Loucy (cell line): ENCODE data around the gene HUWE1.
A peak's percentile ranks its signal among the peaks of the same experiment; 100 is the strongest.

Source experiments
- H2AFZ ChIP-seq: fragments of 200-600 bp; sonication (generic); 2 replicates; pipeline ENCODE4 v1.6.0; 2016; ENCODE audit warnings: antibody characterized with exemption, mild to moderate bottlenecking, low read length, moderate library complexity
- H3F3A ChIP-seq: fragments of 200-600 bp; 2 replicates; pipeline ENCODE4 v1.6.0; 2016; ENCODE audit warnings: antibody characterized with exemption, low read depth, mild to moderate bottlenecking
- H3K27me3 ChIP-seq: fragments of 200-600 bp; sonication (generic); 2 replicates; pipeline ENCODE4 v1.6.1; 2014; ENCODE audit warnings: low read length, mild to moderate bottlenecking; ENCODE audit not compliant: insufficient read depth, poor library complexity, severe bottlenecking
- H3K36me3 ChIP-seq: fragments of 200-600 bp; sonication (generic); 2 replicates; pipeline ENCODE4 v1.6.1; 2016; ENCODE audit warnings: low read length; ENCODE audit not compliant: insufficient read depth
- H3K4me1 ChIP-seq: fragments of 200-600 bp; sonication (generic); 2 replicates; pipeline ENCODE4 v1.5.1; 2014; ENCODE audit warnings: low read length, mild to moderate bottlenecking; ENCODE audit not compliant: insufficient read depth, poor library complexity, severe bottlenecking
- H3K4me2 ChIP-seq: fragments of 200-600 bp; sonication (generic); 2 replicates; pipeline ENCODE4 v1.6.0; 2014; ENCODE audit warnings: antibody characterized with exemption, low read length, low read depth, mild to moderate bottlenecking; ENCODE audit not compliant: poor library complexity, severe bottlenecking
- H3K4me3 ChIP-seq: fragments of 200-600 bp; sonication (generic); 2 replicates; pipeline ENCODE4 v1.5.1; 2014; ENCODE audit warnings: low read length, mild to moderate bottlenecking, mixed read lengths; ENCODE audit not compliant: poor library complexity, severe bottlenecking
- H3K79me2 ChIP-seq: fragments of 200-600 bp; sonication (generic); 2 replicates; pipeline ENCODE4 v1.6.1; 2014; ENCODE audit warnings: low read length; ENCODE audit not compliant: insufficient read depth
- H3K9ac ChIP-seq: fragments of 200-600 bp; sonication (generic); 2 replicates; pipeline ENCODE4 v1.6.0; 2014; ENCODE audit warnings: mild to moderate bottlenecking, low read depth, low read length, moderate library complexity; ENCODE audit not compliant: poor library complexity, severe bottlenecking
- H3K9me2 ChIP-seq: fragments of 200-600 bp; sonication (generic); replicated peaks from 2 replicates; pipeline ENCODE4 v1.6.1; 2016; ENCODE audit warnings: low read depth, low read length, mixed read lengths
- H3K9me3 ChIP-seq: fragments of 200-600 bp; sonication (generic); 2 replicates; pipeline ENCODE4 v1.6.1; 2014; ENCODE audit warnings: mild to moderate bottlenecking, antibody characterized with exemption, low read length, low read depth; ENCODE audit not compliant: insufficient read depth
- H4K20me1 ChIP-seq: fragments of 200-600 bp; sonication (generic); 2 replicates; pipeline ENCODE4 v1.6.0; 2014; ENCODE audit warnings: antibody characterized with exemption, low read length, mild to moderate bottlenecking; ENCODE audit not compliant: insufficient read depth, poor library complexity, severe bottlenecking
- CTCF ChIP-seq: fragments of 200-600 bp; sonication (generic); conservative IDR thresholded peaks from 2 replicates; pipeline ENCODE4 v1.5.1; 2014; ENCODE audit warnings: mild to moderate bottlenecking, antibody characterized with exemption, low read length
- EZH2phosphoT487 ChIP-seq: fragments of 200-600 bp; IDR thresholded peaks from 2 replicates; pipeline ENCODE4 v1.6.1; 2018; ENCODE audit warnings: antibody characterized with exemption, mild to moderate bottlenecking, moderate library complexity, borderline replicate concordance

Gene HUWE1

GRCh38 chrX:53686151-53686885 is at the start of gene HUWE1:
HUWE1 (minus strand) TSS chrX:53686719; CDS start chrX:53654107, 32,612 bp downstream.
- Histone ChIP-seq H4K20me1 (peaks cover 21% of the 10 kb centered on the region), H3K79me2 (peaks cover 40% of the 10 kb centered on the region), H3F3A (no peaks in the 10 kb centered on the region), H3K9me2 (no peaks in the 10 kb centered on the region), H3K36me3 (no peaks in the 10 kb centered on the region; the same call in 1 of the 2 replicates), H3K4me1 (peaks cover 14% of the 10 kb centered on the region), H2AFZ (peak within 1 kb of the TSS; percentile 92), H3K4me3 (peak within 1 kb of the TSS; percentile 85), H3K27me3 (no peaks in the 10 kb centered on the region), H3K4me2 (peak within 1 kb of the TSS; percentile 77), H3K9me3 (no peaks in the 10 kb centered on the region), H3K9ac (peak within 1 kb of the TSS; percentile 75)
- no peak for TF ChIP-seq CTCF
- TF ChIP-seq EZH2phosphoT487: no peak

DNA sequence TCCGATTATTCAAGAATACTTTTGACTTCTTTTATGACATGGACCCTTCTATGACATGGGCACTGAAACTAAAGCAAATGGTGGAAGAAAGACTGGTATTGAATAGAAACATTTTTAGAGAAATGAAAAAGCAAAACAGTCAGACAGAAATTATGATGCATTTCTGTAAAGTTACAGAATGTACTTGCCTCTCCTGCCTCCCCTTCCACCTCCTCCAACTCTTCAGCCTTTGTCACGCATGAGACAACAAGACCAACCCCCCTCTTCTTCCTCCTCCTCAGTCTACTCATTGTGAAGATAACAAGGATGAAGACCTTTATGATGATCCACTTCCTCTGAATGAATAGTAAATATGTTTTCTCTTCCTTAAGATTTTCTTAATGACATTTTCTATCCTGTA is 46.3 kb upstream of the HUWE1 start:
- H3F3A ChIP-seq: no peaks in the 10 kb centered on the region
- no peaks in the 10 kb centered on the region for H3K27me3 ChIP-seq
- no peak overlapping the region for H3K4me3 ChIP-seq
- no peaks in the 10 kb centered on the region for H3K9me2 ChIP-seq
- no peaks in the 10 kb centered on the region for H4K20me1 ChIP-seq
- no peak overlapping the region for H3K9ac ChIP-seq
- H3K79me2 ChIP-seq: no peaks in the 10 kb centered on the region
- TF ChIP-seq EZH2phosphoT487 (no peak), CTCF (no peak)
- H3K36me3 ChIP-seq: no peaks in the 10 kb centered on the region
- H2AFZ ChIP-seq: no peak overlapping the region
- no peaks in the 10 kb centered on the region for H3K4me1 ChIP-seq
- H3K4me2 ChIP-seq: no peak overlapping the region
- H3K9me3 ChIP-seq: no peaks in the 10 kb centered on the region

GRCh38 chrX:53729751-53730150 is 43.2 kb upstream of the HUWE1 start:
- Histone ChIP-seq H3K4me3 (no peak overlapping the region), H3K9me3 (no peaks in the 10 kb centered on the region), H3K9ac (no peak overlapping the region), H3K79me2 (no peaks in the 10 kb centered on the region), H3K4me1 (no peaks in the 10 kb centered on the region), H3F3A (no peaks in the 10 kb centered on the region), H4K20me1 (no peaks in the 10 kb centered on the region), H3K9me2 (no peaks in the 10 kb centered on the region), H2AFZ (no peak overlapping the region), H3K36me3 (no peaks in the 10 kb centered on the region), H3K27me3 (no peaks in the 10 kb centered on the region), H3K4me2 (no peak overlapping the region)
- TF ChIP-seq EZH2phosphoT487: no peak
- no peak for TF ChIP-seq CTCF
